DMS153 treated with DMSO at 0.1 percent for 48 hours (cell line): ENCODE results near the gene PCDHGB7.
"Not testable (repeated sequence)": the region's sequence is repeated elsewhere in the genome, so short reads cannot be mapped to it uniquely, and the experiment has no call there.

Source experiments
- DNase-seq: peaks from one replicate; lab custom pipeline; 2025; ENCODE audit not compliant: unreplicated experiment; lab: John Stamatoyannopoulos, UW

PCDHGB7 gene

GRCh38 chr5:141394401-141395187 is 22.9 kb upstream of the PCDHGB7 start:
- DNase-seq, result not testable (repeated sequence)

DNA sequence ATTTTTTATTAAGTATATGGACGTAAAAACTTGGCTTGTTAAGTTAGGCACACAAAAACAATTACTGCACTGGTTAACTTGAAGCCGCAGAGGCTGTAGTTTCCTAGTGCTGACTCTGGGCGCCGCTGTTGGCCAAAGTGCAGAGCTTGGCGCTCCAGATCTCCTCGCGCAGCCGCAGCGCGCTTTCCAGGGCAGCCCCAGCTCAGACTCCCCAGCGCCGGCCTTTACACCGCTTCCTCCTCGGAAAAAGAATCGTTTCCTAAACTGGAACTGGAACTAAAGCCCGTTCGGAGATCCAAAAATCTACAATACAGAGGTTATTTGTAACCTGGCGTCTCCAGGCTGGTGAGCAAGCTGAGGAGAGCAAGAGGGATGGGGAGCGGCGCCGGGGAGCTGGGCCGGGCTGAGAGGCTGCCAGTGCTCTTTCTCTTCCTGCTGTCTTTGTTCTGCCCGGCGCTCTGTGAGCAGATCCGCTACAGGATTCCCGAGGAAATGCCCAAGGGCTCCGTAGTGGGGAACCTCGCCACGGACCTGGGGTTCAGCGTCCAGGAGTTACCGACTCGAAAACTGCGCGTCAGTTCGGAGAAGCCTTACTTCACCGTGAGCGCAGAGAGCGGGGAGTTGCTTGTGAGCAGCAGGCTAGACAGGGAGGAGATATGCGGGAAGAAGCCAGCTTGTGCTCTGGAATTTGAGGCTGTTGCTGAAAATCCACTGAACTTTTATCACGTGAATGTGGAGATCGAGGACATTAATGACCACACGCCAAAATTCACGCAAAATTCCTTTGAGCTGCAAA is 19.5 kb upstream of the PCDHGB7 start, which contains the start of gene PCDHGB5:
Gene PCDHGB5 (plus strand): TSS at position 192 of the 796 bp plus-strand sequence. CDS start 181 bp downstream, at position 373.
- not testable (repeated sequence) for DNase-seq

DNA sequence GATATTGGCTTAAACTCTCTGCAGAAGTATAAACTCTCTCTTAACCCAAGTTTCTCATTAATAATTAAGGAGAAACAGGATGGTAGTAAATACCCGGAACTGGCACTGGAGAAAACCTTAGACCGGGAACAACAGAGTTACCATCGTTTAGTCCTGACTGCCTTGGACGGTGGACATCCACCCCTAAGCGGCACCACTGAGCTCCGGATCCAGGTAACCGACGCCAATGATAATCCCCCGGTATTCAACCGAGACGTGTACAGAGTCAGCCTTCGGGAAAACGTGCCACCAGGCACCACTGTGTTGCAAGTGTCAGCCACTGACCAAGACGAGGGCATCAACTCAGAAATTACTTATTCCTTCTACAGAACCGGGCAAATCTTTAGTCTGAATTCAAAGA is 18.9 kb upstream of the PCDHGB7 start:
- no peak for DNase-seq

DNA sequence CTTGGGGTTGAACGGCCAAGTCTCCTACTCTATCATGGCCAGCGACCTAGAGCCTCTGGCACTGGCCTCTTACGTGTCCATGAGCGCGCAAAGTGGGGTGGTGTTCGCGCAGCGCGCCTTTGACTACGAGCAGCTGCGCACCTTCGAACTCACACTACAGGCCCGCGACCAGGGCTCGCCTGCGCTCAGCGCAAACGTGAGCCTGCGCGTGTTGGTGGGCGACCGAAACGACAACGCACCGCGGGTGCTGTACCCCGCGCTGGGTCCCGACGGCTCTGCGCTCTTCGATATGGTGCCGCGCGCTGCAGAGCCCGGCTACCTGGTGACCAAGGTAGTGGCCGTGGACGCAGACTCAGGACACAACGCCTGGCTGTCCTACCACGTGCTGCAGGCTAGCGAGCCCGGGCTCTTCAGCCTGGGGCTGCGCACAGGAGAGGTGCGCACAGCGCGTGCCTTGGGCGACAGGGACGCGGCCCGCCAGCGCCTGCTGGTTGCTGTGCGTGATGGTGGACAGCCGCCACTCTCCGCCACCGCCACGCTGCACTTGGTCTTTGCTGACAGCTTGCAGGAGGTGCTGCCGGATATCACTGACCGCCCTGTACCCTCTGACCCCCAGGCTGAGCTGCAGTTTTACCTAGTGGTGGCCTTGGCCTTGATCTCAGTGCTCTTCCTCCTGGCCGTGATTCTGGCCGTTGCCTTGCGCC is 17.8 kb upstream of the PCDHGB7 start:
- DNase-seq, result no peak

GRCh38 chr5:141402553-141403243 is 14.8 kb upstream of the PCDHGB7 start, which contains the start of gene PCDHGA9:
PCDHGA9 (plus strand) TSS chr5:141402778; CDS start chr5:141402953, 175 bp downstream.
- DNase-seq, result no peak

DNA sequence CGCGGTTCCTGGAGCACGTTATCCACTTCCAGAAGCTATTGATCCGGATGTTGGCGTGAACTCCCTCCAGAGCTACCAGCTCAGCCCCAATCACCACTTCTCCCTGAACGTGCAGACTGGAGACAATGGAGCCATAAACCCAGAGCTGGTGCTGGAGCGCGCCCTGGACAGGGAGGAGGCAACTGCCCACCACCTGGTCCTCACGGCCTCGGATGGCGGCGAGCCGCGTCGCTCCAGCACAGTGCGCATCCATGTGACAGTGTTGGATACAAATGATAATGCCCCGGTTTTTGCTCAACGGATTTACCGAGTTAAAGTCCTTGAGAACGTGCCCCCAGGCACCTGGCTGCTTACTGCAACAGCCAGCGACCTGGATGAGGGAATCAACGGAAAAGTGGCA is 14.1 kb upstream of the PCDHGB7 start:
- DNase-seq, result no peak

DNA sequence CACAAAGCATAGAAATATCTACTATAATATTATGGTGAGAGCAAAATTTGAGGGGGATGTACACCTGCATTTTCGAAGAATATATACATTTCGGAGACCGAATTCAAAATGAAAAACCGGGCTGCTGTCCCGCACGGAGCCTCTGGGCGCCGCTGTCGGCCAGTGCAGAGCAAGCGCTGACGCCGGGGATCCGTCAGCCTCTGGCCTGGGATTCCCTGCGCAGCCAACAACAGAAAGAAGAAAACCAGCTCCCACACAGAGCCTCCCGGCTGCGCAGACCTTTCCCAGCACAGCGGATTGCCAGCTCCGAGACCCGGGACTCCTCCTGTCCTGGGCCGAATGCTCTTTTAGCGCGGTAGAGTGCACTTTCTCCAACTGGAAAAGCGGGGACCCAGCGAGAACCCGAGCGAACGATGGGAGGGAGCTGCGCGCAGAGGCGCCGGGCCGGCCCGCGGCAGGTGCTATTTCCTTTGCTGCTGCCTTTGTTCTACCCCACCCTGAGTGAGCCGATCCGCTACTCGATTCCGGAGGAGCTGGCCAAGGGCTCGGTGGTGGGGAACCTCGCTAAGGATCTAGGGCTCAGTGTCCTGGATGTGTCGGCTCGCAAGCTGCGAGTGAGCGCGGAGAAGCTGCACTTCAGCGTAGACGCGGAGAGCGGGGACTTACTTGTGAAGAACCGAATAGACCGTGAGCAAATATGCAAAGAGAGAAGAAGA is 9.5 kb upstream of the PCDHGB7 start, which contains the start of gene PCDHGB6:
Gene PCDHGB6 (plus strand): TSS at position 232 of the 716 bp plus-strand sequence. CDS start 182 bp downstream, at position 414.
- DNase-seq, result not testable (repeated sequence)

DNA sequence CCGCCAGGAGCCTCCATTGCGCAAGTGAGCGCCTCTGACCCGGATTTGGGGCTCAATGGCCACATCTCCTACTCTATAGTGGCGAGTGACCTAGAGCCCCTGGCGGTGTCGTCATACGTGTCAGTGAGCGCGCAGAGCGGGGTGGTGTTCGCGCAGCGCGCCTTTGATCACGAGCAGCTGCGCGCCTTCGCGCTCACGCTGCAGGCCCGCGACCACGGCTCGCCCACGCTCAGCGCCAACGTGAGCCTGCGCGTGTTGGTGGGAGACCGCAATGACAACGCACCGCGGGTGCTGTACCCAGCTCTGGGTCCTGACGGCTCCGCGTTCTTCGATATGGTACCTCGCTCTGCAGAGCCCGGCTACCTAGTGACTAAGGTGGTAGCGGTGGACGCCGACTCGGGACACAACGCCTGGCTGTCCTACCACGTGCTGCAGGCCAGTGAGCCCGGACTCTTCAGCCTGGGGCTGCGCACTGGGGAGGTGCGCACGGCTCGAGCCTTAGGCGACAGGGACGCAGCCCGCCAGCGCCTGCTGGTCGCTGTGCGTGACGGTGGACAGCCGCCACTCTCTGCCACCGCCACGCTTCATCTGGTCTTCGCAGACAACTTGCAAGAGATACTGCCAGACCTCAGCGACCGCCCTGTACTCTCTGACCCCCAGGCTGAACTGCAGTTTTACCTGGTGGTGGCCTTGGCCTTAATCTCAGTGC is 7.7 kb upstream of the PCDHGB7 start:
- DNase-seq, result no peak

GRCh38 chr5:141411575-141411974 is 5.9 kb upstream of the PCDHGB7 start:
- no peak for DNase-seq

DNA sequence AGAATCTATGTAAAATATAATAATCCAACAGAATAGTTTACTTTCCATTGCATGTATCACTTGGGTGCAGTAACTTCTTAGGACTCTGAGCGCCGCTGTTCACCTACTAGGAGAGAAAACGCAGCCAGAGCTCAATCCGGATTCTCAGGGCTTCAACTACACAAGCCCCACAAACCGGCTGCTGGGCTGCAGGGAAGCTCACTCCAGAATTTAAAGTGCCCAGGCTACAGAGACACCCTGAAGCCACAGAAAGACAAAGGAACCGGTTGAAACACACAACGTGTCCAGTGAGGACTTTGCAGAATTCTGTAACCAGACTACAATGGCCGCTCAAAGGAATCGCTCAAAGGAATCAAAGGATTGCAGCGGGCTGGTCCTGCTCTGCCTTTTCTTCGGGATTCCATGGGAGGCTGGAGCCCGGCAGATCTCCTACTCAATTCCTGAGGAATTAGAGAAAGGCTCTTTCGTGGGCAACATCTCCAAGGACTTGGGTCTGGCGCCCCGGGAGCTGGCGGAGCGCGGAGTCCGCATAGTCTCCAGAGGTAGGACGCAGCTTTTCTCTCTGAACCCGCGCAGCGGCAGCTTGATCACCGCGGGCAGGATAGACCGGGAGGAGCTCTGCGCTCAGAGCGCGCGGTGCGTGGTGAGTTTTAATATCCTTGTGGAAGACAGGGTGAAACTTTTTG is 4.5 kb upstream of the PCDHGB7 start, which contains the start of gene PCDHGA10:
Gene PCDHGA10 (plus strand): TSS at position 134 of the 686 bp plus-strand sequence. CDS start 189 bp downstream, at position 323.
- DNase-seq, result no peak

- DNase-seq, result no peak
Observed at GRCh38 chr5:141413540-141414069, 3.9 kb upstream of the PCDHGB7 start.

- DNase-seq, result not testable (repeated sequence)
Observed at GRCh38 chr5:141414548-141415274, 2.8 kb upstream of the PCDHGB7 start.

DNA sequence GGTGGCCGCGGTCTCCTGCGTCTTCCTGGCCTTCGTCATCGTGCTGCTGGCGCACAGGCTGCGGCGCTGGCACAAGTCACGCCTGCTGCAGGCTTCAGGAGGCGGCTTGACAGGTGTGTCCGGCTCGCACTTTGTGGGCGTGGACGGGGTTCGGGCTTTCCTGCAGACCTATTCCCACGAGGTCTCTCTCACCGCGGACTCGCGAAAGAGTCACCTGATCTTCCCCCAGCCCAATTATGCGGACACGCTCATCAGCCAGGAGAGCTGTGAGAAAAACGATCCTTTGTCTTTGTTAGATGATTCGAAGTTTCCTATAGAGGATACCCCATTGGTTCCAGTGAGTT is 2.2 kb upstream of the PCDHGB7 start:
- not testable (repeated sequence) for DNase-seq

- DNase-seq, result no peak
Observed at GRCh38 chr5:141419074-141419880, 1.8 kb downstream of the PCDHGB7 start.

- DNase-seq, result no peak
Observed at GRCh38 chr5:141420855-141421488, 3.5 kb downstream of the PCDHGB7 start, which contains the start of gene PCDHGA11. PCDHGA11 (plus strand) TSS chr5:141421051; CDS start chr5:141421228, 177 bp downstream.

GRCh38 chr5:141421489-141421855 is 4.0 kb downstream of the PCDHGB7 start:
- DNase-seq, result no peak
